GM12873 (cell line): ENCODE results near the gene COL6A6.

Source experiments
- CTCF ChIP-seq: IDR thresholded peaks from 2 replicates; pipeline ENCODE4 v1.5.1; 2012; ENCODE audit warnings: low read depth, mild to moderate bottlenecking, moderate library complexity, low read length, control low read depth; ENCODE audit not compliant: insufficient read depth; ENCODE audit errors: missing control alignments

The COL6A6 gene

GRCh38 chr3:130516645-130517512, at the start of gene COL6A6:
Gene COL6A6, plus strand, starts transcription at chr3:130517177. Its CDS starts 43,188 bp downstream, at chr3:130560365.
- no peak for TF ChIP-seq CTCF

GRCh38 chr3:130468311-130468710, 48.7 kb upstream of the COL6A6 start:
- TF ChIP-seq CTCF: no peak

GRCh38 chr3:130470126-130470525, 46.9 kb upstream of the COL6A6 start:
- no peak for TF ChIP-seq CTCF

GRCh38 chr3:130473416-130473815, 43.6 kb upstream of the COL6A6 start:
- TF ChIP-seq CTCF: no peak

- TF ChIP-seq CTCF: peak; percentile 35
Measured at GRCh38 chr3:130480736-130481135, 36.2 kb upstream of the COL6A6 start.

- TF ChIP-seq CTCF: no peak
Measured at GRCh38 chr3:130488288-130488687, 28.7 kb upstream of the COL6A6 start.

GRCh38 chr3:130488769-130489450, 28.1 kb upstream of the COL6A6 start:
- no peak for TF ChIP-seq CTCF
